HG03442 (cell line): ENCODE data around the gene MON2.
"Not testable (repeated sequence)": the region's sequence is repeated elsewhere in the genome, so short reads cannot be mapped to it uniquely, and the experiment has no call there.

Source experiments
- ATAC-seq: cut with Tn5 transposase; IDR thresholded peaks from one replicate; pipeline ENCODE4 v1.9.1; 2021; ENCODE audit warnings: mild to moderate bottlenecking, moderate library complexity; ENCODE audit not compliant: unreplicated experiment

Gene MON2

DNA sequence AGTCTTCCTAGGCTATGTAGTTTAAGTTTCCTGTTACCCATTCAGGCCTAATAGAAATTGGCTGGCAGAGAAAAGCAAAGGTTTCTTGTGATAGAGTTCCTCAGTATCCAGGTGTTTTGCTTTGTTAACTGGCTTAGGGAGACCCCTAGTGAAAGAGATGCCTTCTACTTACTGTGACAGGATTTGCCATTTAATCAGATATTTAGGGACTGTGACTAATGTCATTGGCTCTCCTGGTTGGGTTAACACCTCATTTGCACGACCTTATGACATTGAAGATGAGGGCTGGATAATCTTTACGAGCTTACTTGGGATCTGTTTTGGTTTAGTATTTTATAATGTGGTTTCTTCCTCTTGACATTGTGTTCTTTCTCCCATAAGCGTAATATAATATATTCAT lies 5.8 kb downstream of the MON2 start:
- ATAC-seq, result no peak

DNA sequence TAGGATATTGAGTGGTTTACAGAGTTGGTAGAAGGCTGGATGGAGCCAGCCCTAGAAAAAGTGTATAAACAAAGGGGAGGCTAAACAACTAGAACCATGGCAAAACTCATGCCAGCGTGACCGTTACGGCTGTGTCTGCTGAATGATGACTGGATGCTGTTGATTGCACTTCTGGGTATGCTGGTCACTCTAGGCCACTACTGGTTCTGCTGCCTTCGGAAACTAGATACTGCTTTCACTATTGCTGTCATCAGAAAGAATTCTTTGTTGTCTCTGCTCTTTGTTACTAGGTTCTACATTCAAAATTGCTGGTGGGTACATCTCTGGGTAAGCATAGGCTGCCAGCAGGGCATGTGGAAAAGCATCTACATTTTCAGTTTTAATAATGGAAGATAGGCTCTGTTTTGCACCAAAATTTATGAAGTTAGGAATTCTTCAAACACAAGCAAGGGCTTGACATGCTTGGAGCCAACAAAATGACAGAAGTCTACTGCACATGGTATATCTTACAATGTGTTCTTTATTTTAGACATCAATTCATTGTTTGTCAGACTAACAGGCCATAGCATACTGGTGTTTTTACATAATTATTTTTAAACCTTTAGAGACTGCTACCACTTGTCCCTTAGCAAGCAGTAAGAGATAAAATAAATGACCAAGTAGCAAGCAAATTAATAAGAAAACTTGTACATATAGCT lies 15.4 kb downstream of the MON2 start:
- ATAC-seq, result no peak

DNA sequence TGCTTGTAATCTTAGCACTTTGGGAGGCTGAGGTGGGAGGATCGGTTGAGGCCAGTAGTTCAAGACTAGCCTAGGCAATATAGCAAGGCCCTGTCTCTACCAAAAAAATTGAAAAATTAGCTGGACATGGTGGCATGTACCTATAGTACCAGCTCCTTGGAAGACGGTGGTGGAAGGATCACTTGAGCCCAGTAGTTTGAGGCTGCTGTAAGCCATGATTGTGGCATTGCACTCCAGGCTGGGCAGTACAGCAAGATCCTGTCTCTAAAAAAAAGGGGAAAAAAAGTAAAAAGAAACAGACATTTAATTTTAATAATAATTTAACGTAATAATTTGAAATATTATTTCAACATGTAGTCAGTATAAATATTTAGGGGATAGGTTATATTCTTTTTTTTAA lies 16.1 kb downstream of the MON2 start:
- ATAC-seq, result no peak

DNA sequence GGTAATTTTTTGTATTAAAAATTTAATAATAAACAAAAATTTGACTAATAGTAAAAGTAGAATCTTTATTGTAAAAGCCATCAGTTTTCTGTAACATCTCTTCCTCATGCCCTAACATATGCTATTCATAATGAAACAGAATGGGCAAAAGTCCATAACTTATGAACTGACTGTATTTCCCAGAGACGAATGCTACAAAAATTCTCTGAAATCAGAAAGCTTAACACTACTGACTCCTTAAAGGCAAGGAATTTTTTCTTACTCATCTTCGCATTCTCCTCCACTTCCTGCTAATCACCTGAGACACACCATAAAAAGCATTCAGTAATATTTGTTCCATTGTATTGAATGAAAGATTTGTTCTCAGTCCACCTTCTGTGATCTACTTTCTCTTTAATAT lies 17.6 kb downstream of the MON2 start:
- no peak for ATAC-seq

DNA sequence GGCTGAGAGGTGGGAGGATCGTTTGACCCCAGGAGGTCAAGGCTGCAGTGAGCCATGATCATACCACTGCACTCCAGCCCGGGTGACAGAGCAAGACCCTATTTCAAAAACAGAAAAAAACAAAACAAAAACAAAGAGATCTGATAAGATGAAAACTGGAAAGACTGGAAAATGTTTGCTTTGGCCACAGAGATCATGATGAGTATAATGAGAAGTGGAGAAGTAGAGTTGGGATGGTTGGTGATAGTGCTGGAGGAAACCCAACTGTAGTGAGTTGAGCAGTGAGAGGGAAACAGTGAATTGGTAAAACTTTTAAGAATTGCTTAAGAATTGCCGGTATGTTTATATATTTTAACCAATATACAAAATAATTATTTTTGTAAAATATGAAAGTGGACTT lies 39.2 kb downstream of the MON2 start:
- no peak for ATAC-seq

DNA sequence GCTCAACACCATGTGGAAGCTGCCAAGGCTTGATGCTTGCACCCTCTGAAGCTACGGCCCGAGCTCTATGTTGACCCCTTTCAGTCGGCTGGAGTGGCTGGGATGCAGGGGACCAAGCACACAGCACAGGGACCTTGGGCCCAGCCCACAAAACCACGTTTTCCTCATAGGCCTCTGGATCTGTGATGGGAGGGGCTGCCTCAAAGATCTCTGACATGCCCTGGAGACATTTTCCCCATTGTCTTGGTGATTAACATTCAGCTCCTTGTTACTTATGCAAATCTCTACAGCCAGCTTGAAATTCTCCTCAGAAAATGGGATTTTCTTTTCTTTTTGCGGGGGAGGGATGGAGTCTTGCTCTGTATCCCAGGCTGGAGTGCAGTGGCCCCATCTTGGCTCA lies 46.3 kb downstream of the MON2 start:
- ATAC-seq, result no peak

DNA sequence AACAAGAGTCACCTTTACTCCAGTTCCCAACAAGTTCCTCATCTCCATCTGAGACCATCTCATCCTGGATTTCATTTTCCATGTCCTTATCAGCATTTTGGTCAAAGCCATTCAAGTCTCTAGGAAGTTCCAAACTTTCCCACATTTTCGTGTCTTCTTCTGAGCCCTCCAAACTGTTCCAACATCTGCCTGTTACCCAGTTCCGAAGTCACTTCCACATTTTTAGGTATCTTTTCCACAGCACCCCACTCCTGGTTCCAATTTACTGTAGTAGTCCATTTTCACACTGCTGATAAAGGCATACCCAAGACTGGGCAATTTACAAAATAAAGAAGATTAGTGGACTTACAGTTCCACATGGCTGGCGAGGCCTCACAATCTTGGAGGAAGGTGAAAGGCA lies 47.5 kb downstream of the MON2 start:
- ATAC-seq, result not testable (repeated sequence)

DNA sequence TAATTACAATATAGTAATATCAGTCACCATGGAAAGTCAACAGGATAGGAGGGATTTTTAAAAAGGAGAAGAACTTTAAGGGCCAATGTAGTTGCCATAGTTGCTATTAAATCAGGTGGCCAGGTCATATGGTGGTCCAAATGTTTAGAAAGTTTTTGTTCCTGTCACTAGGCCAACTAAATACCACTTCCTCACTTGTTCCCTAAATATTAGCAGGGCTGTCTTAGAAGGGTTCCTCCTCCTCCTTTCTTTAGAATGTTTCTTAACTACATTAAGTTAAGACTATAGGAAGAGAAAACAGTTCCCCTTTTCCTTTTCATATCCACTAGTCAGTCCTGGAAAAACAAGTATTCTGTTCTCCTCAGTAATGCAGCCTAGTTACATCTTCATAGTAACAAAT lies 50.3 kb downstream of the MON2 start:
- no peak for ATAC-seq

DNA sequence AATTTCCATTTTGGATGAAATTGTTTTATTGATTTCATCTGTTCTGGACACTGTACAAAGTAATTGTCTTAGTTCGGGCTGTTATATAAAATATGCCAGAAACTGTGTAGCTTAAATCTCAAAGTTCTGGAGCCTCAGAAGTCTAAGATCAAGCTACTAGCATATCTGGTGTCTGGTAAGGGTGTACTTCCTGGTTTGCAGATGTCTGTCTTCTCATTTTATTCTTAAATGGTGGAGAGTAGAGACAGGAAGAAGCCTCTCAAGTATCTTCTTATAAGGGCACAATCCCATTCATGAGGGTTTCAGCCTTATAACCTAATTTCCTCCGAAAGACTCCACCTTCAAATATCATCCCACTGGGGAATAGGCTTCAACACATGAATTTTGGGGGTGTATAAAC lies 51.3 kb downstream of the MON2 start:
- no peak for ATAC-seq

DNA sequence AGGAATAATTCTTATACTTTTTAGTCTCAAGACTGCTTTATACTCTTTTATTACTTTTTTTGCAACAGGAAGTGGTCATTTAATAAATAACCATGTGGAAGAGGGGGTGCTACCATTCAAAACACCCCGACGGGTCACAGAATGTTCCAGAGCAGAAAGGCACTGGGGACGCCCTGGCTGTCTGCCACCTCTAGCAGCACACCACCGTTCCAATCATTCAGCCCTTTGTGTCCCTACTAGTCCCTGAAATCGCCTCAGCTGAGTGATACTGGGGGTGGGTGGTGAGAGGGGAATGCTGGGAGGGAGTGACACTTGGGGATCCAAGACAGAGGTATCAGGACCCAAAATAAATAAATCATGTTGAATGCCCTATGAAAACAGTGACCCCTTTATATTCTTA lies 52.4 kb downstream of the MON2 start:
- no peak for ATAC-seq

DNA sequence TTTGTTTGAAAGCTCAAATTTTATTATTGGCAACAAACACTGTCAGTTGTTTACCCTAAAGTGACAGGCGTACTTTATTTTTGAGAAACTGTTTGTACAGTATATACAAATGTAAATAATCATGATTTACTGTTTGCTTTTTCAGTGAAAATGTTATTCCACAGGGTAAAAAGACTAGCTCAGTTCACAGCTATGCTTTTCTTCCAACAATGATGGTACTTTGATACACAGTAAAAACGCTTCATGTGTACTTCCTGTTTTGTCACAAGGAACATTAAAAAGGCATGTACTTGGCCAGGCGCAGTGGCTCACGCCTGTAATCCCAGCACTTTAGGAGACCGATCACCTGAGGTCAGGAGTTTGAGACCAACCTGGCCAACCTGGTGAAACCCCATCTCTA lies 53.7 kb downstream of the MON2 start:
- no peak for ATAC-seq

DNA sequence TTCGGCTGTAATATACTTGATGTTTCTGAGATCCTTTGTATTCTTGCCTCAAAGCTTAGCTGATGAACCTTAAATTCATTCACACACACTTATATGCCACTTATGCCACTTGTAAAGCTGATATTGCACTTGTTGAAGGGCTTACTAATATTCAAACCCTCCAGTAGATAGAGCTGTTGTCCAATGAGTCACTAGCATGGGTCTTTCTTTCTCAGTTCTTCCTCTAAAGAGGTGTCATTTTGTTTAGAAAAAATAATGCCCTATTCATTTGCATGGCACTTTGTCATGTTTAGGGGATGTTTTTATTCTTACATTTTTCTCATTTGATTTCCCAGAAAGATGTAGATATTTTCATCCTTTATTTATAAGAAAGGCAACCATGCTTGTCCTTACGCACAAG lies 56.4 kb downstream of the MON2 start:
- peak; percentile 58 for ATAC-seq

DNA sequence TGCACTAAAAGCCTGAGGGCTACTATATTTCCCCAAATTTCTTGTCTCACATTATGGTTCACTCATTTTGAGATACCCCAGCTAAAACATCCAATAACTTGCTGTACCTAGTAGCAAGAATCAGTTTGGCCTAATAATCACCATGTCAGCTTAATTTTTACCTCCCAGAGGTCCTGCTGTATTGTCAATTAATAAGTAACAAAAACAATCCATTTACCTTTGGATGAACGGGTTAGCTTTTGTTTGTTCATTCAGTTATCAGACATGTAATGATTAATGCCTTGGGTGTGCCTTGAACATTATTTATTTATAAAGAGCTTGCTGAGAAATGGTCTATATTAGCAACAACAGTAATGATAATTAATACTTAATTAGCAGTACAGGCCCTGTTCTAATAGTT lies 57.0 kb downstream of the MON2 start:
- ATAC-seq, result no peak

DNA sequence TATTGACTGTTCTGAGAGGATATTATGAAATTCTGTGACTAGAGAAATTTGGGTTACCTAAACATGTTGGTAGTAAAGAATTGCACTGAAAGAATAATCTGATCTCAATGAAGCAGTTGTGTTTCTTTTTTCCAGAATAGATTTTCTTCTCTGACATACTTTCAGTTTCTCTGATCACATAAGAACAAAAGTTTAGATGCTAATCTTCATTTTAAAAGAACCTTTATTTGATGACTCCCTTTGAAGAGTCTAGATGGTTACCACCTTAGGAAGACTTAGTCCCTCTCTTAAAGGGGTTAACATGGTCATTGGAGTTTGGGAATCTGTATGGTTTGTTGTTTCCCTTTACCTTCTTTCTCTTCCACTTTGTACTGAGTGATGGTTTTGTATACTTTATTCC lies 58.6 kb downstream of the MON2 start:
- ATAC-seq, result no peak

DNA sequence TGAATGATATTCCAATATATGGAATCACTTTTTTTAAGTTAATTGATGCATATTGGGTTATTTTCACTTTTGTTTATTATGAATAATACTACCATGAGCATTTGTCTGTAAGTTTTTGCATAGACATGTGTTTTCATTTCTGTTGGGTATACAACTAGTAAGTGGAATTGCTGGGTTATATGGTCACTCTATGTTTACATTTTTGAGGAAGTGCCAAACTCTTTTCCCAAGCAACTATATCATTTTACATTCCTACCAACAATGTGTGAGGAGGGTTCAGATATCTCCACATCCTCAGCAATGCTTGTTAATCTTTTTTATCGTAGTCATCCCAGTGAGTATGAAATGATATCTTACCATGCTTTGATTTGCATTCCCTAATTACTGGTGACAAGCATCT lies 64.0 kb downstream of the MON2 start:
- ATAC-seq, result no peak

DNA sequence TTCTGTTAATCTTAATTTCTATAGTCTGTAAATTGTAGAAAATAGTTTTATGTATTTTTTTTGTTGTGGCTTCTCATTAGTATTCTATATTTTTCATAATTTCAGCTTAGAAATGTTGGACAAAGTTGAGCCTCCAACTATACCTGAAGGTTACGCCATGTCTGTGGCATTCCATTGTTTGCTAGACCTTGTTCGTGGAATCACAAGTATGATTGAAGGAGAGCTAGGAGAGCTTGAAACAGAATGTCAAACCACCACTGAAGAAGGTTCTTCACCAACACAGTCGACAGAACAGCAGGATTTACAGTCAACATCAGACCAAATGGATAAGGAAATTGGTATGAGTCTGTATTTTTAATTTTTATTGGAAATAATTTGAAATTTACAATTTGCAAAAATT lies 65.7 kb downstream of the MON2 start:
- no peak for ATAC-seq

DNA sequence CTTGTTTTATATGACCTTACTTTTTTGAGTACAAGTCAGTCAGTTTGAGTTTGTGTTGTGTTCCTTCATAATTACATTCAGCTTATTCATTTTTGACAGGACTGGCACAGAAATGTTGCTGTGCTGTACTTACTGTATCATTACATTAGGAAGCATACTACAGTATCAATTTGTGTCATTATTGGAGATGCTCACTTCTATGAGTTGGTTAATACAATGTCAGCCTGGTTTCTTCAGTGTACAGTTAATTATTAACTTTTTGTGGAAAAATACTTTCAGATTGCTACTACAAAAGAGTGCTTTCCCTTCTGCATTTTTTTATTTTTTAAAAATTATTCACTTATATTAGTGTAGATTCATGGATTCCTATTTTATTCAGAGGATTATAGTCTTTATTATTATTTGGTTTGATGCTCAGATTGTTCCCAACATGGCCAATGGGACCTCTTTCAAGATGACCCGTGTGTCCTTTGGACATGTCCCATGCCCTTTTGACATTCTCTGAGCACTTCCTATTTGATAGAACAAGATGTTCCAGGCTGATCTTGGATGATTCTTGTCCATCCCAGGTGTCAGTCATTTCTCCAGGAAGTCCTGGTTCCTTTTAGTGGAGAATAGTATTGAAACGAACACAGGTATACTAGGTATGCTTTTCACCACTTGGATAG lies 66.6 kb downstream of the MON2 start:
- ATAC-seq, result no peak

DNA sequence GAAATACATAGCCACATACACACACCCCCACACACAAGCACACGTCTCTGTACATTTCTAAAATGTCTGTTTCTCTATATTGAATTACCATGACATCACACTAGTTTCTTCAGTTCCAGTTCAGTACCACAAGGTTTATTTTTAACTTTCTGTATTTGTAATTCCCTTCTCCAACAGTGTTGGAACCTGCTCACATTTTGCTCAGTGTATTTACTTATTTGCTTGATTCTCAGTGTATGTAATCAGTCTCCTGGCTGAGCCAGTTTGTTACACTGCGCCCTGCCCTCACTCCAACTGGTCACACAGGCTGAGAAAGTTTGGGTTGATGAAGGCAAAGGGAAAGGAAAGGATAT lies 67.1 kb downstream of the MON2 start:
- no peak for ATAC-seq

DNA sequence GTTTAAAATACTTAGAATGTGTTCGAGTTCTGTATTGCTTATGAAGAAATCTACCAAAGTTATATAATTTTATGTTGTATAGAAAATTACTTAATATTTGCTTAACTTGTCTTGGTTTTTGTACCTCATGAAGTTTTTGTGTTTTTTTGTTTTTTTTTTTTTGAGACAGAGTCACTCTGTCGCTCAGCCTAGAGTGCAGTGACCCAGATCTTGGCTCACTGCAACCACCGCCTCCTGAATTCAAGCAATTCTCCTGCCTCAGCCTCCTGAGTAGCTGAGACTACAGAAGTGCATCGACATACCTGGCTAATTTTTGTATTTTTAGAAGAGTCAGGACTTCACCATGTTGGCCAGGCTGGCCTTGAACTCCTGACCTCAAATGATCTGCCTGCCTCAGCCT lies 69.9 kb downstream of the MON2 start:
- ATAC-seq, result no peak

DNA sequence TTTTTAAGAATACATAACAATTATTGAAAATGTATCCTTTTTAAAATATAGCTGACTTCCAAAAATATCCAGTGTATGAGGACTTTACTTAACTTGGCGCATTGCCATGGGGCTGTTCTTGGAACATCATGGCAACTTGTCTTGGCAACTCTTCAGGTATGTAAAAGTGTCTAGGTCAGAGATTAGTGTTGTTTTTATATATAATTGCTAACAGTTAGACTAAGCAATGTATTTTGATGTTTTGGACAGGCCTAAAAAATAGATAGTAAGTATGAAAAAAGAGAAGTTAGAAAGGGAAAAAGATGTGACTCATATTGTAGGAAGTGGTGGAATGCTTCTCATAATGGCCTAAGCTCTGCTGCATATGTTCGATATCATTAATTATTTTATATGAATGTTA lies 70.9 kb downstream of the MON2 start:
- no peak for ATAC-seq

DNA sequence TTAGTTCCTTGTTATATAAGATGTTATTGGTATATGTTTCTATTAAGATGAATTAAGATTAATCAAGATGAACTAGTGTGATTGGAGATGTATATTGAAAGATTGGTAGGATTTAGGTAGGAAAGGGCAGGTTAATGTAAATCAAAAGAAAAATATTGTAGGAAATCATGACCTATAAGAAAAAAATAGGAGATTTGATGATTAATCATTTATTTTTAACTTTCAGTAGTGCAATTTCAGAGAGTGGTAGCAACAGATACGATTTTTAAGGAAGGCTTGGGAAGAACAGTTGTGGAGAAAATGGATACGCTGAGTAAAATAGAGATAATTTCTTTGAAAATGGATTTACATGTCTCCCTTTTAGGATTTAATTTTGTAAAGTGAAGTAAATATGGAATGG lies 73.7 kb downstream of the MON2 start:
- no peak for ATAC-seq

DNA sequence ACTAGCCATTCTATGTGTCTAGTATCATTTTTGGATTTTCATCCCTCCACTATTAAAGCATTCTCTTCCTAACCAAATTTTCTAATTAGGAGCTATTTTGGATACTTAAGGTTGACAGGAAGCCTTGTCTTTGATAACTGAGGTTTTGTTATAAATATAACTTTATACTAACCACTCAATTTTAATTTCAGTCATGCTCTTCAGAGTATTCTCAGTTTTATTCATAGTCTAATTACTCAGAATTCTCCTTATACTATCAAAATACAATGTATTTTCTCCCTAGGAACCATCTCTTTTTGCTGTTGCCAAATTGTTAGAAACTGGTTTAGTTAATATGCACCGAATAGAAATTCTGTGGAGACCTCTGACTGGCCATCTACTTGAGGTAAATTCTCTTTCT lies 76.2 kb downstream of the MON2 start:
- ATAC-seq, result no peak

DNA sequence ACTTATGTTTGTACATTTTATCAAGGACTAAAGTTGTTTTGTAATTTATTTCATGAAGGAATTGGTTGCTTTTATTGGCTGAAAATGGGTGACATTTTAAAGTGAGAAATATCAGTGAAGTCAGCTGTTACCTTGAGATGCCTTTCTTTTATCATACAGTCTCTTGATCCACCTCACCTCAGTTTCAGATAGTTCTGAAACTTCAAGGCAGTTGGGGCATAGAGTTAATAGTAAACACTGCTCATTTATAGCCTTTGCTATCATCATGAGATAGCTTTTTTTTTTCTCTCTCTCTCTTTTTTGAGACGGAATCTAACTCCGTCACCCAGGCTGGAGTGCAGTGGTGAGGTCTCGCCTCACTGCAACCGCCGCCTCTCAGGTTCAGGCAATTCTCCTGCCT lies 76.7 kb downstream of the MON2 start:
- no peak for ATAC-seq
